ENCODE data around the gene ASPDH. TPM values are rescaled to one million over a fixed set of nuclear protein-coding genes. Genes with fewer than 3 reads are reported as not detected.

ASPDH gene
- total and polyA plus RNA-seq, 2 of the 4 experiments (the other 2 are of a cell fraction) = not detected

- TF ChIP-seq CTCF (conservative IDR thresholded peaks at IDR 0.05; ENCODE audit: low read depth, low read length) = no peak
Measured at GRCh38 chr19:50481351-50482149, 32.2 kb downstream of the ASPDH start (continued).
